WI38 (cell line): Measurements from ENCODE around the gene RALGAPA1.

ENCODE experiments used
- H3K4me3 ChIP-seq: 2 replicates; pipeline ENCODE4 v1.5.1; 2011; ENCODE audit warnings: low read depth, mild to moderate bottlenecking, control low read depth, low read length
- TF ChIP-seq, protein P1 (sequence below): IDR thresholded peaks from 2 replicates; pipeline ENCODE4 v1.5.1; 2012; ENCODE audit warnings: low read depth, mild to moderate bottlenecking, control low read depth, low read length

Gene RALGAPA1

DNA sequence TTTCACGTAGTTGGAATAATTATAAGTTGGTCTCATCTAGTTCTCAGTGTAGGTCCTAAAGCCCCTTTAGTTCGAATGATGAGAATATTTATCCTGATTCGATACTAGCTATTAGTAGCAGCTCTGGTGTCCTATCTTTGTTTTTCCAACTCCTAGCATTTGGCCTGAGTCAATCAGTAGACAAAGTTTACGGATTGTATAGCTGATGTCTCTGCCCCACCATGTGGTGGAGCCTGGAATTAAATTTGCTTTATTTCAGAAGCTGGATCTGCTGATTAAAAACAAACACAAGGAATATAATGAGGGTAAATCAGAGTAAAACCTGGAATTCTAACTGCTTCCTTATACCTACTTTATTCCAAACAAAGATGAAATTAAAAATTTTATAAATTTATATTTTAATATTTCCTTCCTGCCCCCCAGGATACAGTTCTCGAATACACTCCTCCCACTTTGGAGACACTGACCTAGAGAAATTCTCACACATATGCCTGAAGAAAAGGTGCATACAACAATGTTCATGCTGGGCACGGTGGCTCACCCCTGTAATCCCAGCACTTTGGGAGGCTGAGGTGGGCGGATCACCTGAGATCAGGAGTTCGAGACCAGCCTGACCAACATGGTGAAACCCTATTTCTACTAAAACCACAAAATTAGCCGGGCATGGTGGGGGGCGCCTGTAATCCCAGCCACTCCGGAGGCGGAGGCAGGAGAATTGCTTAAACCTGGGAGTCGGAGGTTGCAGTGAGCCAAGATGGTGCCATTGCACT, 9.4 kb upstream of the RALGAPA1 start:
- TF ChIP-seq, protein P1, sequence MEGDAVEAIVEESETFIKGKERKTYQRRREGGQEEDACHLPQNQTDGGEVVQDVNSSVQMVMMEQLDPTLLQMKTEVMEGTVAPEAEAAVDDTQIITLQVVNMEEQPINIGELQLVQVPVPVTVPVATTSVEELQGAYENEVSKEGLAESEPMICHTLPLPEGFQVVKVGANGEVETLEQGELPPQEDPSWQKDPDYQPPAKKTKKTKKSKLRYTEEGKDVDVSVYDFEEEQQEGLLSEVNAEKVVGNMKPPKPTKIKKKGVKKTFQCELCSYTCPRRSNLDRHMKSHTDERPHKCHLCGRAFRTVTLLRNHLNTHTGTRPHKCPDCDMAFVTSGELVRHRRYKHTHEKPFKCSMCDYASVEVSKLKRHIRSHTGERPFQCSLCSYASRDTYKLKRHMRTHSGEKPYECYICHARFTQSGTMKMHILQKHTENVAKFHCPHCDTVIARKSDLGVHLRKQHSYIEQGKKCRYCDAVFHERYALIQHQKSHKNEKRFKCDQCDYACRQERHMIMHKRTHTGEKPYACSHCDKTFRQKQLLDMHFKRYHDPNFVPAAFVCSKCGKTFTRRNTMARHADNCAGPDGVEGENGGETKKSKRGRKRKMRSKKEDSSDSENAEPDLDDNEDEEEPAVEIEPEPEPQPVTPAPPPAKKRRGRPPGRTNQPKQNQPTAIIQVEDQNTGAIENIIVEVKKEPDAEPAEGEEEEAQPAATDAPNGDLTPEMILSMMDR = peak; percentile 43
- H3K4me3 ChIP-seq = no peak overlapping the region

DNA sequence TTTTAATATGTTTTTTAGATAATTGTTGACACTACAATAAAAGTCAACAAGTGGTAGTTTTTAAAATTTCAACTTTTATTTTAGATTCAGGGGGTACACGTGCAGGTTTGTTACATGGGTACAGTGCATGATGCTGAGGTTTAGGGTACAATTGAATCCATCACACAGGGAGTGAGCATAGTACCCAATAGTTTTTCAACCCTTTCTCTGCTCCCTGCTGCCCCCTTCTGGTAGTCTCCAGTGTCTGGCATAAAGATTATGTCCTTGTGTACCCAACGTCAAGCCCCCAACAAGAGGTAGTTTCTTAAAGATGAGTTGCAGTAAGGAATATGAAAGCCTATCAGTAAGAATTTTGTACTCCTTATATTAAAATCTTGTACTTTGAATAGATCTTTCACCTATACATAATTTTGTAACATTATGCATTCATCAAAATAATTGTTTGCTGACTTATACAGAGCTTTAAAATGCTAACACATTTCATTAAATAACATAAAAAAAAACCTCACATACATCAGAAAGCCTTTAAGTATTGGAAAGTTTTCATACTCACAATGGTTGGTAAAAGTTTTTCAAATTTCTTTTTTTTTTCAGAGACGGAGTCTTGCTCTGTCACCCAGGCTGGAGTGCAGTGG, 5.4 kb upstream of the RALGAPA1 start:
- TF ChIP-seq, protein P1 = peak; percentile 78
- H3K4me3 ChIP-seq = no peak overlapping the region

DNA sequence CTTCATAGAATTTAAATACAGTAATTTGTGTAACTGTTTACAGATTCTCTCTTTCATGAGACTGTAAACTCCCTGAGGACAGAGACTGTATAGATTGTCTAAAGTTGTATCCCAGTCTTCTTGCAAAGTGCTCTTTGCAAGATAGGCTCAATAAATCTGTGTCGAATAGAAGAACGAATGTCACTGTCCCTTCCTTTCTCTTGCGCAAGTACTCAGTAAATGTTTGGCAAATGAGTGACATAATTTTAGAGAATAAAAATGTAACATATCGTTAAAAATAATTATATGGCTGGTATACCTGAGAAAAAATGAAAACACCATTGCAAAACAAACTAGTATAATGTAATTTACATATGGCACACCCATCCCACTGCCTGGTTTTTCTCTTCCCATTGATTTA, 1.9 kb upstream of the RALGAPA1 start:
- TF ChIP-seq, protein P1 = no peak
- H3K4me3 ChIP-seq = no peak overlapping the region

DNA sequence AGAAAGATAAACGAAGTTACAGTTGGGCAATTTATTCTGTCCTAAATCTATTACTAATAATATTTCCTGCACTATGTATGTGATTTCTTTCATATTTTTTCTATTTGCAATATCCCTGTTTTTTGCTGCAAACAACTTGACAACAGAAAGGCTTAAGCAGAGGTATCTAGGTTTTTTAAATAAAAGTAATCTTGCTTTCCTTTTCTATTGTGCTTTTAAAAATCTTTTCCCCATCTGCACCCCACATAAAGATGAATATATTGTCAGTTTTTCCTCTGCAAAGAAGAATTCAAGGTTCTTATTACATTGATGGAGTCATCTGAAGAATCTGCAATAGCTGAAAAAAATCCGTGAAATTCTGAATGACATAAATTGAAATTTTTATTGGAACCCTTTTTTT, 502 bp upstream of the RALGAPA1 start:
- no peak overlapping the region for H3K4me3 ChIP-seq
- TF ChIP-seq, protein P1 = no peak

DNA sequence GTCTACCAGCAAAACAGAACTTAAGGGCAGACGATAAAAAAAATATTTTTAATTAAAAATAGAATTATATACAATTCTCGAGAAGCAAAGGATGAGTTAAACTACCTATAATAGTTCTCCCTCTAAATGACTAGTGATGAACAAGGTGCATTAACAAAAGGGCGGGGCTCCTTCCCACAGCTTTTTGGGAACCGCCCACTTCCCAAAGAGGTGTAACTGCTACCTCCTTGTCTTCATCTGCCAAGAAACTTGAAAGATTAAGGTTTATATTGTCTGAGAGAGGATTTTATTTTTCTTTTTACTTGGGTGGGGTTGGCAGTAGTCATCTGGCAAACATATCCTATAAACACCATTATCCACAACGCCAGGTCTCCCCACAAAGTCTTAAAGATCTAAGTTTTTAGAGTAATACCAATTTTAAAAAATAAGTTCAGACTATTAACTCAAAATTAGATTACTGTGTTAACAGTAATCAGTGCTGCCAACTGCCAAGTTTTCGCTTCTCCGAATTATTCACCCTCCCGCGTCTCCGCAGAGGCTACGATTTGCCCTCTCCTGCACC, 938 bp downstream of the RALGAPA1 start:
- peak overlapping the region; percentile 78 for H3K4me3 ChIP-seq
- TF ChIP-seq, protein P1 = no peak

DNA sequence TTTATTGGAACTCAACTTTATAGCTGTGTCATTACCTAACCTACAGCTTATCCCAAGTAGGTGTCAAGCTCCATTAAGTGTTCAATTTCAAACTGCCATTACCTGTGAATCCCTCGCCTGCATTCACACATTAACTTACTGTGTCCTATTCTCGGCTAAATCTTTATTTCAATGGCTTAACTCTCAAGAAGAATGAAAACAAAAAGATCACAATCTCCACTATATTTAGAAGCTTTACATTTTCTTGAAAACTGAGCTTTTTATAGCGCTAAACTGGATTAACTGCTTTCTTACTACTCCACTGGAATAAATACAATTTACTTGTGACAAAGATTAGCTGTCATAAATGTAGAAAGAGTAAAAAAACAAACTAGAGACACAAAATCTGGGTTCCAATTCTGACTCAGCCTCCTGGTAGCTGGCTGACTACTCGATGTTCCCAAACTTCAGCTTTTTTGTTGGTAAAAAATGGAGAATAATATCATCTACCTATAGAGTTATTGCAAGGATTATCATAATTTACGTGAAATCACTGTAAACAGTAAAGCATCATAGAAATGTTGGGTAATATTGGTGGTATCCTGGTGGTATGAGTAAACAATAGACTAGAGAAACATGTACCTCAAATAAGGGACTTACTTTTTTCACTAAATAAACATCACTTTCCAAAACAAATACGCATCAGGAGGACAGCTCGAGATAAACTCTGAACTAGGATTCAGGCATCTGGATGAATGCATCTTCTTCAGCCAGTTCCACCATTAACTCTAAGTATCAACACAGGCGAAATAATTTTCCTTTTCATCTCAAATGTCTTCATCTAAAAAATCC, 1.7 kb downstream of the RALGAPA1 start:
- TF ChIP-seq, protein P1 = no peak
- H3K4me3 ChIP-seq = peak overlapping the region; percentile 78
